ENCODE results near the gene TTC39B. TPM values are rescaled to one million over a fixed set of nuclear protein-coding genes. Genes with fewer than 3 reads are reported as not detected.

The TTC39B gene
- total and polyA plus RNA-seq, 2 of the 8 experiments (the other 6 are each of a cell fraction or from before 2014, with no cell fraction given), result 1.6 to 10.9 TPM

DNA sequence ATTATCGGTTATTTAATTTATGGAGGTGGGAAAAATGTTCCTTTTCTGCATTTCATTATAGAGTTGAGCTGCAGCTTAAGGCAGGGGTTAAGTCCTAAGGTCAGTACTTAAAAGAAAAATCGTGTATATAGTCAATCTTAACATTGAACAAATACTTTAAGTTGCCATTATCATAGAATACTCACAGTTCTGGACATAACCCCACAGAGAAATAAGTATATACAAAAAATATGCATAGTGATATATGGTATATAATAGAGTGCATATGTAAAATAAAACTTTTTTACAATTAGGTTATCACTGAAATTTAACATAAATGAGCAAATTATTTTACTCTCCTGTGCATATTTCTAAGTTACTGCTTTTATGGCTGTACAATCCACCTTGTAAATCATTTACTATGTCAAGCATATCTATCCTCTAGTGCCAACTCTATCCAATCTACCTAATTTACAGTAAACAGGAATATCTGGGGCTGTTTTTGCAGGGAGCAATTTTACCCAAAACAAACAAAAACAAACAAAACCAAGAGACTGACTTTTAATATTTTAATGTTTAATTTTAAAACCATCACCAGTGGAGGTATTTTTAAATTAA lies 28.8 kb downstream of the TTC39B start:
- WGBS, 2 experiments (ENCODE audit: extremely low coverage in 1 of 2, insufficient coverage in 1 of 2, insufficient read length in 1 of 2, insufficient replicate concordance in 2 of 2, low coverage in 1 of 2, low lambda C conversion rate in 2 of 2, missing lambda C conversion rate in 1 of 2), result 81 to 100% methylated on average over 1 to 2 of the region's 2 CpGs
- H3K4me2 ChIP-seq (ENCODE audit: insufficient read depth in 1 of 2, low read depth in 2 of 2, low read length in 2 of 2), result no peak overlapping the region
- no peak for TF ChIP-seq TAF7 (optimal IDR thresholded peaks at IDR 0.05; ENCODE audit: borderline replicate concordance, low read depth, low read length)

More for the DNA sequence above, 28.8 kb downstream of the TTC39B start:
- no peak overlapping the region for H4K5ac ChIP-seq (ENCODE audit: insufficient read length, low read depth, low read length)
- no peak for DNase-seq (ENCODE audit: low read depth in 1 of 2, low spot score in 2 of 2)
- ChIA-PET CTCF (ENCODE audit: partially characterized antibody) (interaction anchor here (0.7 to 1.4 kb wide), 10 partner anchors 9 to 792 kb away, joined by 3 to 9 read pairs (median 3); no protein-coding TSS in a partner anchor), POLR2A (ENCODE audit: partially characterized antibody) (interaction anchor here (1.1 kb wide), 1 partner anchor 144 kb away, joined by 3 read pairs; no protein-coding TSS in a partner anchor)
- H3K23me2 ChIP-seq (ENCODE audit: low read depth, low read length), result no peaks in the 10 kb centered on the region
- H3K27me3 ChIP-seq (replicated peaks in 1 of 4; ENCODE audit: control insufficient read depth in 3 of 4, extremely low read depth in 1 of 4, insufficient read depth in 3 of 4, low read length in 3 of 4), result no peaks in the 10 kb centered on the region
- no peak overlapping the region for H2BK120ac ChIP-seq (replicated peaks; ENCODE audit: low read depth, low read length)
- no peak overlapping the region for H4K8ac ChIP-seq (ENCODE audit: extremely low read depth, insufficient read depth, low read length)
- peaks cover 0 to 7% (median 4%) of the 10 kb centered on the region in 4 experiments; a peak in 4 of 7 replicates for H3K4me1 ChIP-seq (replicated peaks in 1 of 4; ENCODE audit: control insufficient read depth in 3 of 4, insufficient read depth in 4 of 4, low read length in 3 of 4)
- H3K79me1 ChIP-seq (ENCODE audit: low read depth, low read length), result no peaks in the 10 kb centered on the region
- no peak overlapping the region for H2AFZ ChIP-seq (ENCODE audit: low read length)
- H3K56ac ChIP-seq (replicated peaks; ENCODE audit: insufficient read length, low read depth, low read length), result no peak overlapping the region
- no peak overlapping the region for H3K9ac ChIP-seq (replicated peaks in 1 of 4; ENCODE audit: extremely low read depth in 1 of 4, low read depth in 3 of 4, low read length in 3 of 4)
- H3K14ac ChIP-seq (ENCODE audit: insufficient read length), result no peak overlapping the region
- no peak overlapping the region for H3K4ac ChIP-seq (replicated peaks; ENCODE audit: insufficient read length, low read depth, low read length)
- no peak for FAIRE-seq
- H3K27ac ChIP-seq (ENCODE audit: low read depth, low read length), result no peak overlapping the region
- H3K9me3 ChIP-seq (ENCODE audit: insufficient read depth in 2 of 2, low read depth in 1 of 2, low read length in 1 of 2), result no peaks in the 10 kb centered on the region
- H3K36me3 ChIP-seq (ENCODE audit: control insufficient read depth in 2 of 4, insufficient read depth in 4 of 4, low read length in 3 of 4), result no peaks in the 10 kb centered on the region
- no peaks in the 10 kb centered on the region for H4K20me1 ChIP-seq (replicated peaks in 1 of 2; ENCODE audit: control insufficient read depth in 1 of 2, insufficient read depth in 2 of 2, low read length in 2 of 2)
- no peak overlapping the region for H3K4me3 ChIP-seq (ENCODE audit: extremely low read depth in 1 of 4, insufficient read depth in 2 of 4, low read depth in 3 of 4, low read length in 4 of 4)
- no peak overlapping the region for H4K91ac ChIP-seq (replicated peaks; ENCODE audit: insufficient read length, low read length)
- no peak overlapping the region for H2BK12ac ChIP-seq (ENCODE audit: low read depth, low read length)
- no peaks in the 10 kb centered on the region for H3K79me2 ChIP-seq (ENCODE audit: control insufficient read depth in 1 of 2, insufficient read depth in 2 of 2, low read length in 2 of 2)
- H3K23ac ChIP-seq (ENCODE audit: insufficient read length), result no peak overlapping the region
- H3K18ac ChIP-seq (ENCODE audit: extremely low read depth, low read length), result no peak overlapping the region
- H2BK5ac ChIP-seq (ENCODE audit: low read depth, low read length), result no peak overlapping the region
- H2BK15ac ChIP-seq (ENCODE audit: low read length), result no peak overlapping the region
- no peak overlapping the region for H2BK20ac ChIP-seq (ENCODE audit: low read length)
- no peak overlapping the region for H2AK5ac ChIP-seq (ENCODE audit: low read depth, low read length)

All from H1 (cell line).